Brain microvascular endothelial cell (primary cell): ENCODE results near the gene KIF1A.

Source experiments
- DNase-seq: peaks from one replicate; pipeline ENCODE4 v3.0.0-alpha.2; 2020
- H3K27ac ChIP-seq: fragments of 250-450 bp; sonication (Bioruptor Pico); 2 replicates; pipeline ENCODE4 v1.5.1; 2020; ENCODE audit warnings: mild to moderate bottlenecking, moderate library complexity
- H3K27me3 ChIP-seq: fragments of 250-450 bp; sonication (Bioruptor Pico); replicated peaks from 2 replicates; pipeline ENCODE4 v1.5.1; 2020; ENCODE audit warnings: mild to moderate bottlenecking
- H3K36me3 ChIP-seq: fragments of 250-450 bp; sonication (Bioruptor Pico); replicated peaks from 2 replicates; pipeline ENCODE4 v1.5.1; 2020; ENCODE audit warnings: mild to moderate bottlenecking
- H3K4me3 ChIP-seq: 2 replicates; pipeline ENCODE4 v1.5.1; 2011; ENCODE audit warnings: low read depth, mild to moderate bottlenecking, control low read depth, low read length, moderate library complexity
- CTCF ChIP-seq: IDR thresholded peaks from 2 replicates; pipeline ENCODE4 v1.5.1; 2011; ENCODE audit warnings: low read depth, mild to moderate bottlenecking, moderate library complexity, low read length, control low read depth, inconsistent platforms; ENCODE audit errors: missing control alignments
- in situ Hi-C: cut with HindIII; loops from 2 replicates; pipeline ENCODE4 v1.10.0; 2017; ENCODE audit warnings: low sequenced_read_pairs, low pct_ligation_motif_present

The KIF1A gene

DNA sequence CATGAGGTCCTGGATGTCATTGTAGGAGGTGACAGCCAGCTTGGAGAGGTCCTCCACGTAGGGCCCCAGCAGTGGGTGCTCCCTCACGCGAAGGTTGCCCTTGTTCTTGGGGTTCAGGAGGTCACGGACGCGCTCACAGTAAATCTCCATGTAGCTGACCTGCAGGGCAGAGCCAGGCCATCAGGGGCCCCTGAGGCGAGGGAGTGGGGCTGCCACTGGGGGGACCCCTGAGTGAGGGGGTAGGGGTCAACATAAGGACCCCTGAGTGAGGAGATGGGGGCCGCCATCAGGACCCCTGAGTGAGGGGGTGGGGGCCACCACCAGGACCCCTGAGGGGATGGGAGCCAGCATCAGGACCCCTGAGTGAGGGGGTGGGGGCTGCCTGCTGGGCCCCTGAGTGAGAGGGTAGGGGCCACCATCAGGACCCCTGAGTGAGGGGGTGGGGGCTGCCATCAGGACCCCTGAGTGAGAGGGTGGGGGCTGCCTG lies 33.6 kb downstream of the KIF1A start:
- no peak for DNase-seq
- no peak overlapping the region for H3K4me3 ChIP-seq
- no peak overlapping the region for H3K27ac ChIP-seq
- H3K27me3 ChIP-seq: no peaks in the 10 kb centered on the region
- TF ChIP-seq CTCF: no peak
- in situ Hi-C loops: no loop called here
- no peaks in the 10 kb centered on the region for H3K36me3 ChIP-seq

DNA sequence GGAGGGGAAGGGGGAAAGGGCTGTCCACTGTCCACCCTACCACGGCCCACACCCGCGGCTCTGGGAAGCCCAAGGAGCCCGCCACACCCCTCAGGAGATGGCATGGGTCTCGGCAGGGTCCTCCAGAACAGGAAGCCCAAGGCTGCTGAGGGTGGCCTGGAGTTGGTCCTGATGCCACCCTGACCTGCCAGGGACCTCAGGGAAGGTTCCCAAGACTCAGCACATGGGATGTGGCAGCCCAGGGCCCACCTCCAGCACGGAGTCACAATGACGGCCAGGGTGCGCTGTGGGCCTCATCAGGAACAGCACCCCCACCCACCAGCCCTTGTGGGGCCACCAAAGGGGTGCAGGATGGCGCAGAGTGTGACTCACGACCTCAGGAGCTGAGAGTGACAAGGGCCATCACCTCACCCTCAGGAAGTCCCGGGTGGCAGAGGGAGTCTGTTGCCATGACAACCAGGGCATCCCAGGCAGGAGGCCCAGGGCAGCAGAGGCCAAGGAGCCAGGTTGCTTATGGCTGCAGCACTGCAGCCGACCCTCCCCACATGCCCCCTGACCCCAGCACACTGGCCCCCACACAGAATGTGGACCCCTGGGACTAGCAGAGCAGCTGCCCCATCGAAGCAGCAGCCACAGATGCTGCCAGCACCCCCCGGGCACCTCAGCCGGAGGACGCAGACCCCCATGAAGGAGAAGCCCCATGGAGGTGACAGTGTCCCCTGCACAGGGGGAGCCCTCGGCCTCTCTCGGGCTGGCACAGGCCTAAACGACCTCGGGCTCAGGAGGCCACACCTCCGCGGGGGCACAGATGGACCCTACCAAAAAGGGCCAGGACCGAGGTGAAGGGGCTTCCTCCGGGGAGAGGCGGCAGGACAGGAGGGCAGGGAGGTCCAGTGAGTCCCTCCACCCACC lies 34.3 kb downstream of the KIF1A start:
- in situ Hi-C loops: no loop called here
- Histone ChIP-seq H3K4me3 (no peak overlapping the region), H3K27me3 (no peaks in the 10 kb centered on the region), H3K36me3 (no peaks in the 10 kb centered on the region), H3K27ac (no peak overlapping the region)
- DNase-seq: no peak
- TF ChIP-seq CTCF: no peak

DNA sequence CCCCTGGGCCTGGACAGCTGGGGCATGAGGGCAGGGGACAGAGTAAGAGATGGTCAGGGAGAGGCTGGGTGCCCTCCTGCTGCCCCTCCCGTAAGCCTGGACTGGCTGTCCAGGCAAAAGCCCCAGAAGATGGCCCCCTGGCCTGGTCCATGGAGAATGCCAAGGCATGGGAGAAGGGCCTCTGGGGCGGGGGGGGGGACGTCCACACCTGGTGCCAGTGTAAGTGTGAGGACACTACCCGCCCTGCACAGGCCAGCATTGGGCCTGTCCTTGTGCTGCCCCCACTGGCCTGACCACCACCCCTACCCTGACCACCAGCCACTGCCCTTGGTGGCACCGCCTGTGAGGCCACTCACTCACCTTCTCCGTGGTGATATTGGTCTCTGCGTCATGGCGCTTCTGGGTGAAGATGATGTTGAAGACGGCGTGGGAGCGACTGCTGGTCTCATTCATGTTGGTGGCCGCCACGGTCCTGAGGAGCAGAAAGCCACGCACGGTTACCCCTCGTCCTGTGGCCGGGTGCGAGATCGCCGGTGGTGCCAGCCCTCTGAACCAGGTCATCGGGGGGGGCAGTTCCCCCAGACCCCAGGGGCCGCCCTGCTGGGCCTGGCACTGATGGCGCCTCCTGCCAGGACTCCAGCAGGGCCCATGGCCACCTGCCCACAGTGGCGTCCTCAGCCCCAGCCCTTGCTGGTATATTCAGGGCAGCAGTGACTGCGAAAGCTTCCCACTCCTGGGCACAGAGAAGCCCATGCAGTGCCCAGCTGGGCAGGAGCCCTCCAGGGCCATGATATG lies 35.2 kb downstream of the KIF1A start:
- no peaks in the 10 kb centered on the region for H3K27me3 ChIP-seq
- in situ Hi-C loops: no loop called here
- H3K36me3 ChIP-seq: no peaks in the 10 kb centered on the region
- H3K4me3 ChIP-seq: no peak overlapping the region
- no peak for DNase-seq
- TF ChIP-seq CTCF: no peak
- no peak overlapping the region for H3K27ac ChIP-seq

DNA sequence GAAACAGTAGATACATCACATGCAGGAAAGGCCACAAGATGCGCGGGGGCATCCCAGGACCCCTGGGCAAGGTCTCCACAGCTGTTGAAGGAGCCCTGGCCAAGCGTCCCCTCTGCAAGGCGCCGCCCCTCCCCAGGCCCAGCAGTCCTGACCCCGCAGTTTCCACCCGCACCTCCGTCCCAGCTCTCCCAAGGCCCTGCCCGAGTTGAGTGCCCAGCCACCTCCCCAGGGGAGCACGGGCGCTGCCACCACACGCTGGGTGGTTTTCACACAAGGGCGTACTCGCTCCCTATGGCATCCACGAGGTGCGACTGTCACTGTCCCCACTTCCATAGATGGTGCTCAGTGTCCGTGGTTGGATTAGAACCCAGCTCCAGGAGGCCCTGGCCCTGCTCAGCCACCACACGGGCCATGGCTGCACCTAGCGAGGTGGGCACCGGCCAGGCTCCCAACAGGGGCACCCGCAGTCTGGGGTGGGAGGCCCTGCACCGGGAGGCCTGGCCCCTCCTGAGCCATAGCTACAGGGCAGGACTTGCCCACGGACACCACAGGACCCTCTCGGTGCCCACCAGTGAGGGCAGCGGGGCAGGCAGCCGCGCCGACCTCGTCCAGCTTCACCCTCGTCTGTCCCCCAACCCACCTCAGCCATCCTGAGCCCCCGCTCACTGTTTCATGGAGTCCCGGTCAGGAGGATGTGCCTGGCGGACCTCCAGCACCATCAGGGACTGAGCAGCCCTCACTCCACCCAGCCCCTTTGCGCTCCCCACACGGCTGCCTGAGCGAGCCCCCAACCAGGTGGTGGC lies 36.0 kb downstream of the KIF1A start:
- DNase-seq: no peak
- no peaks in the 10 kb centered on the region for H3K36me3 ChIP-seq
- in situ Hi-C loops: no loop called here
- H3K27ac ChIP-seq: no peak overlapping the region
- no peak for TF ChIP-seq CTCF
- H3K27me3 ChIP-seq: no peaks in the 10 kb centered on the region
- H3K4me3 ChIP-seq: no peak overlapping the region

DNA sequence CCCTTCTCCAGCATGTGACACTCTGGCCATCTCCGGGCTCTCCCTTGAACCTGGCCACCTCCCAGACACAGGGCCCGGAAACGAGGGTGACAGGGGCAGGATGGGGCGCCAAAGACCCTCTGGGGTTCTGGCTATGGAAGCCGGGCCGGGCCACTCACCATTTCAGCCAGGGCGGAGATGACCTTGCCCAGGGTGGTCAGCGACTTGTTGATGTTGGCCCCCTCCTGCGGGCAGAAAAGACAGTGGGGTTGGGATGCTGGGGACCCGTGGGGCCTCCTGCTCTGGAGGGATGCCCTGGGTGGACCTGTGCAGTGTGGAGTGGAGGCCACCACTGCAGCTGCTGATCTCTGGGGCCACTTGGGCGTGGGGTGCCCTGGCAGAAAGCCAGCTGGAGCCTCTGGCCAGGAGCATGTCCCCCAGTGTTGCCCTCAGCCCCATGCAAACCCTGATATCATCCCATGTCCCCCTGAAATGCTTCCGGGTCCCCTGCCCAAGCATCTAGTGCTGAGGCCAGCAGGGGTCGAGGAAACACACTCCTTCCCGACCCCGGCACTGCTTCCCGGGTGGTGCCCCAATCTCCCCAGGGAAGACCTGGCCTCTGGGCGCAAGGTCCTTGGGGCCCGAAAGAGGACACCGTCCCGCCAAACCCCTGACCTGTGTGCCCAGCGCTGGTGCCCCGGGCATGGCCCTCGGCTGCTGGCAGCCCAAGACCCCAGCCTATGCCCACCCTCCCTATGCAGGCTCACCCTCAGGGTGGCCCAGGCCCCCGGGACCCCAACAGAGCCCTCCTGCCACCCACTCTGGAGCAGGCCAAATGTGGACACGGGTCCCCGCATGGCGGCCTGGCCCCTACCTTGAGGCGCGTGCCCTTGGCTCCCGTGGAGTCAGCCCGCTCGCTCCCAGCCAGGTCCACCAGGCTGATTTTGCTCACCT lies 36.9 kb downstream of the KIF1A start:
- in situ Hi-C loops: no loop called here
- no peak for DNase-seq

More for the DNA sequence above, 36.9 kb downstream of the KIF1A start:
- H3K36me3 ChIP-seq: no peaks in the 10 kb centered on the region
- no peak overlapping the region for H3K27ac ChIP-seq
- H3K27me3 ChIP-seq: no peaks in the 10 kb centered on the region
- H3K4me3 ChIP-seq: no peak overlapping the region
- no peak for TF ChIP-seq CTCF
